Peyer's patch (tissue), 4 donors: ENCODE data around the gene GPS1. TPM values are rescaled to one million over a fixed set of nuclear protein-coding genes. Genes with fewer than 3 reads are reported as not detected.

Source experiments
- DNase-seq, 3 donors: peaks; one replicate each; pipeline ENCODE4 v3.0.0-alpha.2; 2017 to 2019
- H3K27ac ChIP-seq, 4 donors: fragments of 200-600 bp; sonication (generic); one replicate each; pipeline ENCODE4 v1.5.1; 2016 to 2019
- H3K27me3 ChIP-seq, 2 donors: fragments of 200-600 bp; sonication (generic); one replicate each; pipeline ENCODE4 v1.5.1; 2019
- H3K36me3 ChIP-seq, 3 donors: fragments of 200-600 bp; sonication (generic); one replicate each; pipeline ENCODE4 v1.5.1; 2016 to 2019
- H3K4me1 ChIP-seq, 4 donors: fragments of 200-600 bp; sonication (generic); one replicate each; pipeline ENCODE4 v1.5.1; 2016 to 2019
- H3K4me3 ChIP-seq, 4 donors: fragments of 200-600 bp; sonication (generic); 1 replicate in 3 of 4; 2 replicates in 1 of 4; pipeline ENCODE4 v1.5.1; 2016 to 2019; ENCODE audit warnings: mild to moderate bottlenecking in 1 of 4
- H3K9me3 ChIP-seq, 4 donors: fragments of 200-600 bp; sonication (generic); one replicate each; pipeline ENCODE4 v1.5.1; 2016 to 2019; ENCODE audit warnings: mild to moderate bottlenecking in 1 of 4
- POLR2A ChIP-seq, 2 donors: fragments of 450-650 bp; IDR thresholded peaks; one replicate each; pipeline ENCODE4 v1.5.1; 2017; ENCODE audit warnings: antibody characterized with exemption in 2 of 2, mild to moderate bottlenecking in 2 of 2, moderate library complexity in 2 of 2
- total RNA-seq, 4 donors: library from RNA; depleted of rRNA; stranded (reverse); fragments of >200 nt; gene quantifications; one replicate each; pipeline ENCODE4 v1.1.0, GENCODE V29; 2016
- TF ChIP-seq, protein P1 (sequence below), 6 experiments: fragments of 450-650 bp in 4 of 6; fragments of 200-600 bp in 2 of 6; sonication (generic) in 1 of 6; IDR thresholded peaks; one replicate each; pipeline ENCODE4 v1.5.1; 2017 to 2019; ENCODE audit warnings: antibody characterized with exemption in 6 of 6, mild to moderate bottlenecking in 3 of 6, moderate library complexity in 1 of 6

GPS1 gene
- total RNA-seq, 4 donors from 2014 or later, result 69.2 to 138 (median 88.5) TPM

GRCh38 chr17:82085931-82086764, 34.5 kb downstream of the GPS1 start:
- Histone ChIP-seq H3K4me1 (no peaks in the 10 kb centered on the region), H3K4me3 (no peak overlapping the region), H3K36me3 (peaks cover 0 to 100% (median 0%) of the 10 kb centered on the region in 3 donors), H3K27ac (no peak overlapping the region), H3K9me3 (no peaks in the 10 kb centered on the region), H3K27me3 (no peaks in the 10 kb centered on the region)
- TF ChIP-seq, protein P1, sequence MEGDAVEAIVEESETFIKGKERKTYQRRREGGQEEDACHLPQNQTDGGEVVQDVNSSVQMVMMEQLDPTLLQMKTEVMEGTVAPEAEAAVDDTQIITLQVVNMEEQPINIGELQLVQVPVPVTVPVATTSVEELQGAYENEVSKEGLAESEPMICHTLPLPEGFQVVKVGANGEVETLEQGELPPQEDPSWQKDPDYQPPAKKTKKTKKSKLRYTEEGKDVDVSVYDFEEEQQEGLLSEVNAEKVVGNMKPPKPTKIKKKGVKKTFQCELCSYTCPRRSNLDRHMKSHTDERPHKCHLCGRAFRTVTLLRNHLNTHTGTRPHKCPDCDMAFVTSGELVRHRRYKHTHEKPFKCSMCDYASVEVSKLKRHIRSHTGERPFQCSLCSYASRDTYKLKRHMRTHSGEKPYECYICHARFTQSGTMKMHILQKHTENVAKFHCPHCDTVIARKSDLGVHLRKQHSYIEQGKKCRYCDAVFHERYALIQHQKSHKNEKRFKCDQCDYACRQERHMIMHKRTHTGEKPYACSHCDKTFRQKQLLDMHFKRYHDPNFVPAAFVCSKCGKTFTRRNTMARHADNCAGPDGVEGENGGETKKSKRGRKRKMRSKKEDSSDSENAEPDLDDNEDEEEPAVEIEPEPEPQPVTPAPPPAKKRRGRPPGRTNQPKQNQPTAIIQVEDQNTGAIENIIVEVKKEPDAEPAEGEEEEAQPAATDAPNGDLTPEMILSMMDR (IDR thresholded peaks at IDR 0.05), result no peak
- no peak for TF ChIP-seq POLR2A (IDR thresholded peaks at IDR 0.05)
- no peak for DNase-seq

DNA sequence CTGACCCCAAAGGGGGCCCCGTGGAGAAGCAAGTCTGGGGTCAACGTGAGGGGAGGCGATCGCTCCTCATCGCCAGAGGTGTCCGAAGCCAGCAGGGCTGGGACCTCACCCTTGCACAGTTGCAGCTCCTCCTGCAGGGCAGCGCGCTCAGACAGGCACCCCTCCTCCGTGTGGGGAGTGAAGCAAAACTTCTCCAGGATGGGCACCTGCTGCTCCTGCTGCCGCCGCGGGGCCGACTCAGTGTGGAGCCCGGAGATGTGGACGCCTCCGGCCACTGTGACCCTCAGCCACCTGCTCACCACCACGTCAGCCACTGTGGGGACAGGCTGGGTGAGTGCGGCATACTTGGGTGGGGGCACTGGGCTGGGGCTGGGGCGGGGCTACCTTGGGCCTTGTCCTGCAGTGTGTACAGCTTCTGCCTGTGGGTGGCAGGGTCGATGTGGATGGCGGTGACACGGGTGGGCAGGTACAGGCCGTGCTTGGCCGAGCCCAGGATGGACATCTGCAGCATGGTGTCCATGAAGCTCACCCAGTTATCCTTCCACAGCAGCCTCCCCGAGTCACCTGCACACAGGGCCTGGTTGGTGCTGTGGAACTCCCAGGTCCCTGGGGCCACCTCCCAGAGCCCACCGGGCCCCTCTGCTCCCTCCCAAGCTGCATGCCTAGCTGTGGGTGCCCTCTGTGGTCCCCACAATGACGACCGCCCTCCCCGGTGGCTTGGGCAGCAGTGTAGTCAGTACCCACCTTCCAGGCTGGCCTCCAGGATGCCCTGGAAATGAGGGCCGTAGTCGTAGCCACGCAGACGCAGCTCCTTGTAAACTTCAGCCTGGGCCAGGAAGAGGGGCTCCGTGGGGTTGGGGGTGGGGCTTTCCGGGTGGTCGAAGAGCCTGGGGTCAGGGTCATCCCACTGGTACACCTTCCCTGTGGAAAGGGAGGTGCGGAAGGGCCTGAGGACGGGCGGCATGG, 35.5 kb downstream of the GPS1 start:
- Histone ChIP-seq H3K27ac (no peak overlapping the region), H3K27me3 (no peaks in the 10 kb centered on the region), H3K9me3 (no peaks in the 10 kb centered on the region), H3K36me3 (peaks cover 0 to 100% (median 0%) of the 10 kb centered on the region in 3 donors), H3K4me3 (no peak overlapping the region), H3K4me1 (no peaks in the 10 kb centered on the region)
- DNase-seq, result no peak
- no peak for TF ChIP-seq POLR2A (IDR thresholded peaks at IDR 0.05)
- TF ChIP-seq, protein P1 (IDR thresholded peaks at IDR 0.05), result no peak

- peaks cover 0 to 100% (median 0%) of the 10 kb centered on the region in 3 donors for H3K36me3 ChIP-seq
- TF ChIP-seq, protein P1 (IDR thresholded peaks at IDR 0.05), result no peak
- no peak for TF ChIP-seq POLR2A (IDR thresholded peaks at IDR 0.05)
- no peak overlapping the region for H3K27ac ChIP-seq
- H3K4me3 ChIP-seq, result no peak overlapping the region
- DNase-seq, result no peak
- no peaks in the 10 kb centered on the region for H3K9me3 ChIP-seq
- H3K27me3 ChIP-seq, result no peaks in the 10 kb centered on the region
- H3K4me1 ChIP-seq, result no peaks in the 10 kb centered on the region
Measured at GRCh38 chr17:82087961-82088837, 36.5 kb downstream of the GPS1 start.

DNA sequence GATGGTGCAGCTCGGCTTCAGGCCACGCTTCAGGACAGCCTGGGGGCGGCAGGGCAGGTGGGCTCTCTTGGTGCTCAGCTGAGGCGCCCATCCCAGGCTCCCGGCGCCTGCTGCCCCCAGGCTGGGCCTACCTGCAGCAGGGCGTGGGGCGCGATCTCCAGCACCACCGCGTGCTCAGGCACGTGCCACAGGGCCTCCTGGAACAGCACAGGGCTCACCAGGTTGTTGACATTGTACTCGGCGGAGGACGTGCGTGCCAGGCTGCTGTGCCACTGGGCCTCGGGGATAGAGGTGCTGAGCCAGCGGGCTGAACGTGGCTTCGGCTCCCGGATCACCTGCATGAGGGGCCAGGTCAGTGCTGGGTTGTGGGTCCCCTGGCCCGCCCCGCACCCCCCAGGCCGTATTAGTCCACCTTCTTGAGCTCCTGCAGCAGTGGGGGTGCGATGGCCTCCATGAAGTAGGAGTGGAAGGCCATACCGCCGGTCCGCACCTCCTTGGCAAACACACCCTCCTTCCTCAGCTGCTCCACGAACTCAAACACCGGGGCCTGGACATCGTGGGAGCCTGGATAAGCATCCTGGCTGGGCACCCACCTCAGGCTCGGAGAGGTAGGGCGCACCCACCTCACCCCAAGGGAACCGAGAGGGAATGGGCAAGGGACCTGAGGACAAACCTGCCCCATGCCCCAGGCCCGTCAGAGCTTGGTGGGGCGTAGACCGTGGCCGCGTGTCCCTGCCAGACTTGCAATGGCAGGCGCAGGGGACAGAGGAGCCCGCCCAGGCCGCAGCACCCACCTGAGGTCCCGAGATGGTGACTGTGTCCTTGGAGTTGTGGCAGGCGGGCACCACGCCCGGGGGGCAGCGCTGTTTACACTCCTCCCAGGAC, 37.4 kb downstream of the GPS1 start:
- Histone ChIP-seq H3K36me3 (peaks cover 0 to 100% (median 0%) of the 10 kb centered on the region in 3 donors), H3K27me3 (no peaks in the 10 kb centered on the region), H3K27ac (no peak overlapping the region), H3K4me3 (no peak overlapping the region), H3K9me3 (no peaks in the 10 kb centered on the region), H3K4me1 (no peaks in the 10 kb centered on the region)
- no peak for DNase-seq
- no peak for TF ChIP-seq POLR2A (IDR thresholded peaks at IDR 0.05)
- TF ChIP-seq, protein P1 (IDR thresholded peaks at IDR 0.05), result no peak
